NCI-H510A (cell line): ENCODE data around the gene ADAM15.

Experiments used
- DNase-seq: peaks from one replicate; lab custom pipeline; 2025; lab: John Stamatoyannopoulos, UW

Gene ADAM15

DNA sequence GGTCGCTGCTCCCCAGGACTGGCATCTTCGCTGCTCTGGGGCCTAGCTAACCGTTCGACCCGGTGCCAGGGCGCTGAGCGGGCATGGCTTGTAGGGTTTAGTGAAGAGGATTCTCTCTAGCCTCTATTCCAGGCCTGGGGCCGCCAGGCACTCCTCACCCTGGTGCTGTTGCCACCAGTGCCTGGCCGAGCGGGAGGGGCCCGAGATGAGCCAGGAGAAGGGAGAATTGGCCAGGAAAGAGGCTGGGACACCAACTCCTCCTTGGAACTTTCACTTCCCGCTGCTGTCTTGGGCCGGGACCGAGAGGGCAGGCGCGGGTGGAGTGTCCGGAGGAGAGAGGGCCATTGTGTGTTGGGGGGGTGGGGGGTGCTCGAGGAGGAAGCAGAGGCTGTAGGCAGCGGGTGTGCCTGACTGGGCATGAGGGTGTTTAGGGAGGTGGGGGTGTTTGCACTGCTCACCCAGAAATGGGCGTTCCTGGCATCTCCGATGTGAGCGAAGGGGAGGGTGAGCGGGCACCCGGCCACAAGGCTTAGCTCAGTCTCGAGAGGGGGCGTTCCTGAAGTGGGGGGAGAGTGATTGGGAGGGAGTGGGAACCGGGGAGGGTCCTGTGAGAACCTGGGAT lies 772 bp downstream of the ADAM15 start:
- peak; percentile 19 for DNase-seq

GRCh38 chr1:155052439-155053395 lies 1.6 kb downstream of the ADAM15 start:
- DNase-seq = no peak

GRCh38 chr1:155053531-155054105 lies 2.5 kb downstream of the ADAM15 start:
- no peak for DNase-seq

- DNase-seq = no peak
Observed at GRCh38 chr1:155057104-155057503, 6.0 kb downstream of the ADAM15 start.

DNA sequence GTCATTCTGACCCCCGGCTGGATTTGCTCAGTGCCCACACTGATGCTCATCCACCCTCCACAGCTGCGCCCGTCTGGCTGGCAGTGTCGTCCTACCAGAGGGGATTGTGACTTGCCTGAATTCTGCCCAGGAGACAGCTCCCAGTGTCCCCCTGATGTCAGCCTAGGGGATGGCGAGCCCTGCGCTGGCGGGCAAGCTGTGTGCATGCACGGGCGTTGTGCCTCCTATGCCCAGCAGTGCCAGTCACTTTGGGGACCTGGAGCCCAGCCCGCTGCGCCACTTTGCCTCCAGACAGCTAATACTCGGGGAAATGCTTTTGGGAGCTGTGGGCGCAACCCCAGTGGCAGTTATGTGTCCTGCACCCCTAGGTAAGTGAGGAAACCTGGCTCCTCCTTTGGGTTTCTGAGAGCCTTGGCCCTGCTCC lies 6.7 kb downstream of the ADAM15 start:
- DNase-seq = no peak

- DNase-seq = no peak
Observed at GRCh38 chr1:155060736-155061135, 9.6 kb downstream of the ADAM15 start.

DNA sequence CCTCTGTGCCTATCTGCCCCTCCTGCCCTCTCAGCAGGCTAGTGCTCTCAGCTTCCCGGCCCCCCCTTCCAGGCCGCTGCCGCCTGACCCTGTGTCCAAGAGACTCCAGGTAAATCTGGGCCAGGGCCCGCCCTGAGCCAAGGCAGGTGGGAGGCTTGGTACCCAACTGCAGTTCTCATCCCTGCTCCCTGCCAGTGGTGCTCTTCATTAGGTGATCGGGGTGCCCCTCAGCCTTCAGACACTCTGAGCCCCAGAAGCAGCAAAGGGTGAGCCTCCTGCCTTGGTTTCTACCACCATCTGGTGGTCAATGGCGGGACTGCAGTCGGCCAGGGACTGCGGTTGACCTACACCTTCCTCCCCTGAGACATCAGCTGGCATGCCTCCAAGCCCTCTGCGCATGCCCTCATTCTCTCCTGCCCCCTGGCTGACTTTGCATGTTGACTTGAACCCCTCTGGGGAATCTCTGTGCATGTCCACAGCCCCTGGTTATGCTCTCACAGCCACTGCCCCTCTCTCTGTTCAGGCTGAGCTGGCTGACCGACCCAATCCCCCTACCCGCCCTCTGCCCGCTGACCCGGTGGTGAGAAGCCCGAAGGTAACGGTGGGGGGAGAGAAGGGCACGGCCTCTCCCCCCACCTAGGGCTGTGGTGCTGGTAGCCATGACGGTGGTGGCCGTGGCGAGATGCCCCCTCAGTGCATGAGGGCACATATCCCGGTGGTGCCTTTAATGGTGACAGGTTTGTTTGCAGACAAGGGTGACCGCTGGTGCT lies 10.4 kb downstream of the ADAM15 start:
- peak; percentile 45 for DNase-seq

- no peak for DNase-seq
Observed at GRCh38 chr1:155062151-155062686, 11.1 kb downstream of the ADAM15 start.

GRCh38 chr1:155062702-155063411 lies 11.7 kb downstream of the ADAM15 start:
- DNase-seq = no peak

DNA sequence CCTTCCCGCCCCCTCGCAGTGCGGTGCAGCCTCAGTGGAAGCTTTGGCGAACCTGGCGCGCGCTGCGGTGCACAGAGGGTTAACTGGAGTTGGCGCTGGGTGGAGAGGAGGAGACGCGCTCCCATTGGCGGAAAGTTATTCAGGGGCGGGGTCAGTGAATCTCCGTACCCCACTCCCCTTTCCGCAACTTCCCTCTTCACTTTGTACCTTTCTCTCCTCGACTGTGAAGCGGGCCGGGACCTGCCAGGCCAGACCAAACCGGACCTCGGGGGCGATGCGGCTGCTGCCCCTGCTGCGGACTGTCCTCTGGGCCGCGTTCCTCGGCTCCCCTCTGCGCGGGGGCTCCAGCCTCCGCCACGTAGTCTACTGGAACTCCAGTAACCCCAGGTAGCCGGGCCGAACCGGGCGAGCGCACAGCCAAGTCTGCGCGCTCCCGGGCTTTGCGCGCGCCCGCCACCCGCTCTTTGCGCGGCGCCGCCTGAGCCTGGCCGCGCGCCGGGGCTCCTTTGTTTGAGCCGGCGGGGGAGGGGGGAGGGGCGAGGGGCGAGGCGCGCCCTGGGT lies 12.5 kb downstream of the ADAM15 start, which contains the start of gene EFNA4:
Gene EFNA4 (plus strand): TSS at position 191 of the 561 bp plus-strand sequence. CDS start 84 bp downstream, at position 275.
- DNase-seq = peak; percentile 79

DNA sequence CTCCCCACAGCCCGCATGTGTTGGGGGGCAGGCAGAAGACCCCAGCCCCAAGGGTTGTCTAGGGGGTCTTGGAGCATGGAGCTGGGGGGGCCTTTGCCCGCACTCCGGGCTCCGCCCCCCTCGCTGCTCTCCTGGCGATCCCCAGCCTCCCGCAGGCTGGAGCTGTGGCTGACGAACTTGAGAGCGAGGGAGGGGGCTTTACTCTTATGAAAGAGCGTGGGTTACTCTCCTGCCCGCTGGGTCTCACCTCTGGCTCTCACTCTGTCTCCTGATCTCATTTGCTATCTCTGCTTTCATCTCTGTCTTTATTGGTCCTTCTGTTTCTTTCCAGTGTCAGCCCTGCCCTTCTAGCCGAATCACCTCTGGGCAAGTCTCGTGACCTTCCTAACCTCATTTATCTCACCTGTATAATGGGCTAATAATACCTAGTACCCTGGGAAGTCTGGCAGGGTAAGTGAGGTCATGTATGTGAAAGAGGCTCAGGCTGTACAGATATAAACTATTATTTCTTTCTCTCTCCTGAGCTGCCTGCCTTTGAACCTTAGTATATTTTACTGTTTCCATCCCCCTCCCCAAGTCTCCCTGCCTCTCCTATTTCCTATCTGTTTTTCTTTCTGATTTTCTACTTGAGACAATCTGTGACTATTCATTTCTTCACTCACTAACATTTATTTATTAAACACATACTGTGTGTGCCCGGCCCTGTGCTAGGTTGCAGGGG lies 13.2 kb downstream of the ADAM15 start:
- DNase-seq = no peak

DNA sequence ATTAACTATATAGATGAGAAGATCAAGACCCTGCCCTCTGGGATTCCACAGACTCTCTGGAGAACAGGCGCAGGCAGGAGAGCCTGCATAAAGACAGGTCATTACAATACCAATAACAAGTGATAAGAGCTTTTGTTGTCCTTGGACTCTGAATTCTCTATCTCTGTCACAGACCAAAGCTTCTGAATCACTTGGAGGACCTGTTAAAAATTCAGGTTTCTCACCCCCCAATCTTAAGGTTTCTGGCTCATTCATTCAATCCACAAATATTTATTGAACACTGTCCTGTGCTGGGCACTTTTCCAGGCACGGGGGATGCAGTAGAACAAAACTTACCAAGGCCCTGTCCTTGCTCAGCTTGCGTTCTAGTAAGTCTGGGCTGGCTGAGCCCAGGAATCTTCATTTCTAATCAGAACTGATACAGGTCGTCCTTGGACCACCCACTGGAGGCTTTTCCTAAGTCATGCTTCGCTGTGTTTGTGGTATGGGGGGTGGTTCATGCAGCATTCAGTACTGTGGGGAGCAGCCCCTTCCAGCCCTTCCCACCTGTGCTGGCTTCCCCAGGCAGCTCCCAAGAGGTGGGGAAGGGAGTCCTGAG lies 13.8 kb downstream of the ADAM15 start:
- no peak for DNase-seq

DNA sequence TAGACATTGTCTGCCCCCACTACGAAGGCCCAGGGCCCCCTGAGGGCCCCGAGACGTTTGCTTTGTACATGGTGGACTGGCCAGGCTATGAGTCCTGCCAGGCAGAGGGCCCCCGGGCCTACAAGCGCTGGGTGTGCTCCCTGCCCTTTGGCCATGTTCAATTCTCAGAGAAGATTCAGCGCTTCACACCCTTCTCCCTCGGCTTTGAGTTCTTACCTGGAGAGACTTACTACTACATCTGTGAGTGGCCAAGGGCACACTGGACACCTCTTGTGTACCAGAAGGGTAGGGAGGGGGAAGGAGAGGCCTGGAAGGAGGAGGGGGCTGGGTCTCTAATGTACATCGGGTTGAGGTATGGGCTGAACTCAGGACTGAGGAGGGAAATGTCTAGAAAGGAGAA lies 15.7 kb downstream of the ADAM15 start:
- no peak for DNase-seq

DNA sequence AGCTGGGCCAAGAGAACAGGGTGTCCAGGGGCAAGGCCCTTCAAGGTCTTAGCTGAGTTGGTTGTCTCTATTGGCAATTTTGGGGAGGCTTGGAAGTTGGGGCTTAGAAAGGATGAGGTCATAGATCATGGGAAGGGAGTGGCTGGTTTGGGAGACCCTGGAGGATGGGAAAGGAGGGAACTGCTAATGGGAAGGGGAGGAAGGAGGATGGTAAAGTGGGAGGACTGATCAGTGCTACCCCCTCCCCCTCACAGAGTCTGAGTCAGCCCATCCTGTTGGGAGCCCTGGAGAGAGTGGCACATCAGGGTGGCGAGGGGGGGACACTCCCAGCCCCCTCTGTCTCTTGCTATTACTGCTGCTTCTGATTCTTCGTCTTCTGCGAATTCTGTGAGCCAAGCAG lies 17.5 kb downstream of the ADAM15 start:
- DNase-seq = no peak

DNA sequence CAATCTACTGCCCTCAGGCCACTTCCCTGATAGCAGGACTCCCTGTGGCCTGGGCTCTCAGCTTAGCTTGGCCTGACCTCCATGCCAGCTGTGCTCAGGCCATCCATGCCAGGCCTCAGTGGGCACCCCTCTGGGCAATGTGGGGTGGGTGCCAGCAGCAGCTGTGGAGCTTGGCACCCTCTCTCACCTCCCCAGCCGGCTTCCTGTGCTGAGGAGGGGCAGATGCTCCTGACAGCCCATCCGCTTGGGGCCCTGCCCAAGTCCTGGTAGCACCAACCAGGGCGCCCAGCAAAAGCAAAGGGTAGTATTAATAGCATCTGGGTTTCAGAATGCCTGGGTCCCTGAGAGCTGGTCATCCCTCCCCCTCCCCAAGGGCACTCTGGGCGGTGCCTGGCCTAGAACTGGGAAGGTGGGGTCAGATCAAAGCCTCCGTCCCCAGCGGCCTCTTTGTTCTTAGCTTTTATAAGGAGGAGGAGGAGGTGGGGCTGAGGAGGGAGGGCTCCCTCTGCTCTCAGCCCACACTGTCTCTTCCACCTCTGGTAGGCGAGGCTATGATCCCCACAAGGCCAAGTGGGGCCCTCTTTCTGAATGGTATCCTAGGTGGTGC lies 18.5 kb downstream of the ADAM15 start:
- peak; percentile 44 for DNase-seq

GRCh38 chr1:155070158-155070621 lies 19.1 kb downstream of the ADAM15 start:
- DNase-seq = no peak

GRCh38 chr1:155070721-155071569 lies 19.8 kb downstream of the ADAM15 start:
- peak; percentile 96 for DNase-seq

DNA sequence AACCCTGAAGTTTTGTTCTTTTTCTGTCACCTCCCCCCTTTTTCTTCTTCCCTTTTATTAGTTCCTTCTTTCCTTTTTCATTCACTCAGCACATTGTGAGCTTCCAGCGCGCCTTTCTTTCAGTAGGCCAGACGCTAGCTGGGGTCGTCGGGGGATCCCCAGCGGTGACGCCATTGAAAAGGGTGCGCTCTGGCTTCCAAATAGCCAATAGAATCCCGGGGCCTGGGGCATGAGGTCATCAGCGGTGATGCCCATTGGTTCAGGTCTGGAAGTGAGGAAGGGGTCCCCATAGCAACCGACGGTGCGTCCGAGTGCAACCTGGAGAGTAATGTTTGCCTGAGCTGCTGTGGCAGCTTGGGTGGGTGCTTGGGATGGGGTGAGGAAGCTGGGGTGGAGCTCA lies 20.6 kb downstream of the ADAM15 start:
- no peak for DNase-seq
